Uterus (tissue), 4 donors: ENCODE results near the gene OGG1. TPM values are rescaled to one million over a fixed set of nuclear protein-coding genes. Genes with fewer than 3 reads are reported as not detected.

Experiments
- DNase-seq, 2 donors: peaks; one replicate each; pipeline ENCODE4 v3.0.0-alpha.2; 2019 to 2020
- H3K27ac ChIP-seq, 2 donors: fragments of 200-600 bp; sonication (generic); 1 replicate in 1 of 2; 2 replicates in 1 of 2; pipeline ENCODE4 v1.5.1; 2016 to 2018
- H3K27me3 ChIP-seq, 2 donors: fragments of 200-600 bp; sonication (generic); one replicate each; pipeline ENCODE4 v1.5.1; 2018 to 2019; ENCODE audit warnings: control low read depth in 1 of 2
- H3K36me3 ChIP-seq, 2 donors: fragments of 200-600 bp; sonication (generic); one replicate each; pipeline ENCODE4 v1.5.1; 2019; ENCODE audit warnings: control low read depth in 1 of 2
- H3K4me1 ChIP-seq, 2 donors: fragments of 200-600 bp; sonication (generic); one replicate each; pipeline ENCODE4 v1.5.1; 2018 to 2019; ENCODE audit warnings: control low read depth in 1 of 2
- H3K4me3 ChIP-seq, 2 donors: fragments of 200-600 bp; sonication (generic); 1 replicate in 1 of 2; 2 replicates in 1 of 2; pipeline ENCODE4 v1.5.1; 2018 to 2019; ENCODE audit warnings: mild to moderate bottlenecking in 1 of 2
- H3K9me3 ChIP-seq, 2 donors: fragments of 200-600 bp; sonication (generic); one replicate each; pipeline ENCODE4 v1.5.1; 2019; ENCODE audit warnings: control low read depth in 1 of 2
- CTCF ChIP-seq, 4 experiments: fragments of 200-600 bp in 2 of 4; fragments of 450-650 bp in 2 of 4; sonication (generic) in 2 of 4; IDR thresholded peaks; one replicate each; pipeline ENCODE4 v1.5.1; 2016 to 2019; ENCODE audit warnings: antibody characterized with exemption in 4 of 4, mild to moderate bottlenecking in 2 of 4, moderate library complexity in 1 of 4
- POLR2A ChIP-seq, 2 donors: fragments of 450-650 bp; IDR thresholded peaks; one replicate each; pipeline ENCODE4 v1.6.1; 2016; ENCODE audit warnings: antibody characterized with exemption in 2 of 2, mild to moderate bottlenecking in 1 of 2, moderate library complexity in 1 of 2
- intact Hi-C: fragments of 100-400 bp; cut with DNase I; formaldehyde crosslinking; loops from one replicate; pipeline ENCODE4 v1.15.1; 2023; ENCODE audit warnings: low total_unique reads
- total RNA-seq, 4 donors: library from RNA; depleted of rRNA in 3 of 4; stranded (reverse); fragments of >200 nt in 3 of 4; gene quantifications; one replicate each; pipeline versions ENCODE4 v1.1.0 to v1.2.4, GENCODE V29; 2014 to 2023
- donor health status: DM: yes; HTN: yes; CAD: no.

Gene OGG1
- total RNA-seq, 4 donors from 2014 or later = 29.8 to 60.7 (median 44.2) TPM

DNA sequence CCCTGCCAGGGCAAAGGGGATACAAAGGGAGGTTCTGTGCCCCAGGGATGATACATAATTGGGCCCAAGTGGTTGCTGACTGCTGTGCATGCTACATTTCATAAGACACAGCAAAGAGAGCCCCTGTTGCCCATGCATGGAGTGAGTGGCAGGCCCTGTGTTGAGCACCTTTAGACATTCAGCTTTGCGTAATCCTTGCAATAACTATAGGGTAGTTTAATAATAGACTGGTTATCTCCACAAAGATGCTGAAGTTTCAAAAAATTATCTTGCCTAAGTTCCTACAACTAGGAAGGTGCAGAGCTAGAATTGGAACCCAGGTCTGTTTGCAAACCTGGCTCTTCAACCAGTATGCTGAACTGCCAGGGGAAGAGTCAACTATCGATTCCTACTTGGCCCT lies 1.7 kb upstream of the OGG1 start:
- Histone ChIP-seq H3K27ac (no peak overlapping the region), H3K36me3 (no peaks in the 10 kb centered on the region), H3K4me3 (no peak overlapping the region), H3K9me3 (no peaks in the 10 kb centered on the region), H3K27me3 (no peaks in the 10 kb centered on the region), H3K4me1 (peaks cover 0 to 3% of the 10 kb centered on the region in 2 donors)
- intact Hi-C loops = no loop called here
- TF ChIP-seq CTCF (IDR thresholded peaks at IDR 0.05) = no peak
- TF ChIP-seq POLR2A (IDR thresholded peaks at IDR 0.05) = no peak
- no peak for DNase-seq

GRCh38 chr3:9749296-9749644 lies 482 bp upstream of the OGG1 start:
- peaks cover 0 to 3% of the 10 kb centered on the region in 2 donors for H3K4me1 ChIP-seq
- H3K36me3 ChIP-seq = no peaks in the 10 kb centered on the region
- DNase-seq = no peak
- intact Hi-C loops = no loop called here
- no peak for TF ChIP-seq POLR2A (IDR thresholded peaks at IDR 0.05)
- TF ChIP-seq CTCF (IDR thresholded peaks at IDR 0.05) = no peak
- no peaks in the 10 kb centered on the region for H3K27me3 ChIP-seq
- H3K27ac ChIP-seq = peak overlapping the region; percentile 91 to 92
- H3K4me3 ChIP-seq = peak overlapping the region; percentile 65 to 82
- H3K9me3 ChIP-seq = no peaks in the 10 kb centered on the region

GRCh38 chr3:9750556-9751411 lies 1.0 kb downstream of the OGG1 start:
- intact Hi-C loops = no loop called here
- H3K9me3 ChIP-seq = no peaks in the 10 kb centered on the region
- no peak for DNase-seq
- peak overlapping the region; percentile 91 to 92 for H3K27ac ChIP-seq
- no peaks in the 10 kb centered on the region for H3K27me3 ChIP-seq
- H3K4me1 ChIP-seq = peaks cover 0 to 3% of the 10 kb centered on the region in 2 donors
- no peaks in the 10 kb centered on the region for H3K36me3 ChIP-seq
- peak overlapping the region; percentile 65 to 82 for H3K4me3 ChIP-seq
- TF ChIP-seq POLR2A (IDR thresholded peaks at IDR 0.05) = no peak
- no peak for TF ChIP-seq CTCF (IDR thresholded peaks at IDR 0.05)

DNA sequence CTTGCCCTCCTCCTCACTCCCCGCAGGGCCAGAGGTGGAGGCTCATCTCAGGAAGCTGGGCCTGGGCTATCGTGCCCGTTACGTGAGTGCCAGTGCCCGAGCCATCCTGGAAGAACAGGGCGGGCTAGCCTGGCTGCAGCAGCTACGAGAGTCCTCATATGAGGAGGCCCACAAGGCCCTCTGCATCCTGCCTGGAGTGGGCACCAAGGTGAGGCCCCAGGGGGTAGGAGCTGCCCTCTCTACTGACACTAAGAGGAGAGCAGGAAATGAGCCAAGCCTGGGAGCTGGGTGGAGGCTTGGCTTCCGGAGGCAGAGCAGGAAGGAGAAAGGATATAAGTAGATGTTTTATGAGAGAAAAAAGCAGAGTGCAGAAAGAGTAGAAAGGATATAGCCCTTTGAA lies 4.9 kb downstream of the OGG1 start:
- H3K27me3 ChIP-seq = no peaks in the 10 kb centered on the region
- H3K27ac ChIP-seq = peak overlapping the region; percentile 9 to 23
- H3K9me3 ChIP-seq = no peaks in the 10 kb centered on the region
- H3K36me3 ChIP-seq = no peaks in the 10 kb centered on the region
- TF ChIP-seq POLR2A (IDR thresholded peaks at IDR 0.05) = no peak
- no peak for TF ChIP-seq CTCF (IDR thresholded peaks at IDR 0.05)
- H3K4me3 ChIP-seq = no peak overlapping the region
- no peak for DNase-seq
- intact Hi-C loops = no loop called here
- H3K4me1 ChIP-seq = peaks cover 0 to 3% of the 10 kb centered on the region in 2 donors

GRCh38 chr3:9757427-9757826 lies 7.7 kb downstream of the OGG1 start:
- TF ChIP-seq CTCF (IDR thresholded peaks at IDR 0.05) (no peak), POLR2A (IDR thresholded peaks at IDR 0.05) (no peak)
- Histone ChIP-seq H3K4me3 (no peak overlapping the region), H3K27ac (no peak overlapping the region), H3K27me3 (no peaks in the 10 kb centered on the region), H3K36me3 (no peaks in the 10 kb centered on the region), H3K9me3 (no peaks in the 10 kb centered on the region), H3K4me1 (no peaks in the 10 kb centered on the region)
- intact Hi-C loops = no loop called here
- DNase-seq = no peak
